Measurements from ENCODE around the gene EHBP1.

The EHBP1 gene

DNA sequence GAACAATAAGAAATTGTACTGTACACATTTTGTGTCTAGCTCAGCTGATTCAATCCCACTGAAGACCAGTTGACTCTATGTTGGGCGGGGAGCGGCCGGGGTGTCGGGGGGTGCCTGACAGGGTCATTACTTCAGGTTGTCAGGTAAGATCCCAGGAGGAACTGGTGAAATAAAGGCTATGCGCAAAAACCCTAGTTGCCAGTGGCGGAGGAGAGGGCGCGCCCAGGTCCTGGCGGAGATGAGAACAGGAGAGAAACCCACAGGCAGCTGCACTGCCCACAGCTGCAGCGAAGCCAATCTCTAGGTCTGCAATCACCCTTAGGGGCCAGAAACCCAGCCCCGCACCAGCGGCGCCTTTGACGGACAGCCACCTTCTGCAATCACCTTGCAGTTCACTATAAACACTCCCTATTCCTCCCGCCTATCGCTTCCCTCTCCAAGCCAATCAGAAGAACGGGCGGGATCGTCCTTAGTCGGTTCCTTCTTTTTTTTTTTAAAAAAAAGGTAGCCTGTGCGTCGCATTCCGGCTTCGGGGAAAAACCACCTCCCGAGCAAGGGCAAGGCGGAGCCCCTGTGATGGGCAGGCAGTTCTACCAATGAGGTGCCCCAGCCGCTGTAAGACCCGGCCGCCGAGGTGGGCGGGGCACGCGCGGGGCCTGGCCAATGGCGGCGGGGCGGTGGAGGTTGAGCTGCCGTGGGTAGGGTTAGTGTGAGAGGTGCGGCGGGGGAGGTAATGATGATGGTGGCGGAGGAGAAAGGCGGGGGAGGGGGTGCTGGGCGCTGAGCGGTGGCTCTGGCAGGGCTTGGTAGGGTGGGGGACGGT is at the start of gene EHBP1:
TSS of gene EHBP1 (plus strand) at position 707 of the 823 bp plus-strand sequence. CDS start 1,479 bp downstream, outside the sequence.
- DNase-seq (ENCODE audit: low spot score), result peak; percentile 99

DNA sequence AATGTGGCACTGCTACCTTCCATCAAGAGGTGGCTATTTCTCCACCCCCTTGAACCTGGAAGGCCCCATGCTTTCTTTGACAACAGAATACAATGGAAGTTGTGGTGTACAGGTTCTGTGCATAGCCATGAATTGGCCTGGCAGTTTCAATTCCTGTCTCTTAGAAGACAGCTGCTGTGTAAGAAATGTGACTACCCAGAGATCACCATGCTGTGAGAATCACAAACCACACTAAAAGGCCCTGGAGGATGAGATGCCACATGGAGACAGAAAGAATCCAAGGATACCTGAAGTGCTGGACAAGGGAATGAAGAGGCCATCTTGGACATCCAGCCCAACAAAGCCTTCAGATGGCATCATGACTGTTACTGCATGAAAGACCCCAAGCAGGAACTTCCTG is 47.7 kb upstream of the EHBP1 start:
- no peak for DNase-seq (ENCODE audit: low spot score)

DNA sequence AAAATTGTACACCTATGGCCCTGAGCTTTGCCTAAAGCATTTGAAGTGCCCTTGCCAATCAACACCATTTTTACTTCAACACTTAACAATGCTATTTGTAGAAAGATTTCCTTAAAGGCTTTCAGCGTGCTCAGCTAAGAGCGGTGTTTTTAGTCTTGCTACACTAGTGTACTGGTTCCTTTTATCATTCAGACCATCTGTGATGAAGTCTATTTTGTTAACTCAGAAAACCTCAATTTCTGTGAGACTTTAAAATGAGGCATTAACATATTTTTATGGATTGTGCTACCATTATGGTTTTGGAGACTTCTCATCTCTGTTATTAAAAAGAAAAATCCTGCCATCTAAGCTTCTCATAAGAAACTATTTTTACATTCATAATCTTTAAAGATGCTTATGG is 46.6 kb upstream of the EHBP1 start:
- no peak for DNase-seq (ENCODE audit: low spot score)

DNA sequence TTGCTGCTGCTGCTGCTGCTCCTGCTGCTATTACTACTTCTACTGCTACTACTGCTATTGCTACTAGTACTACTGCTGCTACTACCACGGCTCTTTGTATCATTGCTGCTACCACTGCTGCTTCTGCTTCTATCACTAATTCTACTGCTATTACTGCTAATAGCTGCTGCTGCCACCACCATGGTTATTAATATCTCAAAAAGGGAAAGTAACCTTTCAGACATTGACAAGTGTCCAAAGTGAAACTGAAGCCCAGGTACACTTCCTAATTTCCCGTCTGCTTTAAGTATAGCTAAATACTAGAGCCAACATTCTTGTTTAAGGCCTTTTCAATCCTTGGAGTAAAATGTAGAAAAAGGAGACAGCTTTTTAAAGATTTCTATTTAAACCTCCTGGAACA is 45.4 kb upstream of the EHBP1 start:
- DNase-seq (ENCODE audit: low spot score), result no peak

DNA sequence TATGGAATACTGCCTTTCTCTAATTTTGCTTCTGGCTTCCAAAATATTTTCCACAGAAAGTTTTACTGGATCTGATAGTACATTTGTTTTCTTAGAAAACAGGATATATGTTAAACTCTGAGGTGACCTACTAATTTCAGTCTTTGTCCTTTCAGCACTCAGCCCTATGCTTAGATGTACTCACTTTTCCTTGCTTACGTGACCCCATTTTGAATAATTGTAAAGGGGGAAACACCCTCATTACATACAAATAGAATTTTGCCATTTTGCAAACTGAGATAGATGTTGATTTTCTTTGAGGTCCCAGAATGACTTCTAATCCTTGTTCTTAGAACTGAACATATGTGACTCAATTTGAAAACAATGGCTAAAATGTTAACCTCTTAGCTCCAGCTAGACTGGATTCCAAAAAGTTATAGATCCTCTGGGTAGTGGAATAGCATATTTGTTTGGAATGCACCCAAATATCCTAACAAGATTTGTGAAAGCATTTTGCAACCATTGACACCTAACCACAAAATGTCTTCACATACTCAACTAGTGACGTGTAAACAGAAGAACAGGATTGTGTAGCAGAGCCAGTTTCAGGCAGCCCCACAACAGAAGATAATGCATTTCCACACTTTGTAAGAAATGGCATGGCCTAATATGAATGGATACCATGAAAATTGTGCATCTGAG is 44.8 kb upstream of the EHBP1 start:
- no peak for DNase-seq (ENCODE audit: low spot score)

DNA sequence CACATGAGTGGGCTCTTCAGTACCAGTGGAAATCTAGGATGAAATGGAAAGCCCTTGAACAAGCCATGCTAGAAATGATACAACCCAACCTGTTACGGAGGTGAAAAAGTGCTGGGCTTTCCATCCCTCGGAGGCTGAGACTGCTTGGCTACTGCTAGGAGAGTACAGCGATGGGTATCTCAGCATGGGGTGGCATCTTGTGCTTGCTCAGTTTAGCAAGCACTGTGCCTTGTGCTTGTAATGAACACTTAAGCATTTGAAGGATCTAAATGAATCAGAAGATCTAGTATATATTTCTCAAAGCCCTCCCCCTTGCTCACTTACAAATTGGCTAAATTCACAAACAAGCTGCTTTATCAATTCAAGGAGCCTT is 44.3 kb upstream of the EHBP1 start:
- DNase-seq (ENCODE audit: low spot score), result no peak

DNA sequence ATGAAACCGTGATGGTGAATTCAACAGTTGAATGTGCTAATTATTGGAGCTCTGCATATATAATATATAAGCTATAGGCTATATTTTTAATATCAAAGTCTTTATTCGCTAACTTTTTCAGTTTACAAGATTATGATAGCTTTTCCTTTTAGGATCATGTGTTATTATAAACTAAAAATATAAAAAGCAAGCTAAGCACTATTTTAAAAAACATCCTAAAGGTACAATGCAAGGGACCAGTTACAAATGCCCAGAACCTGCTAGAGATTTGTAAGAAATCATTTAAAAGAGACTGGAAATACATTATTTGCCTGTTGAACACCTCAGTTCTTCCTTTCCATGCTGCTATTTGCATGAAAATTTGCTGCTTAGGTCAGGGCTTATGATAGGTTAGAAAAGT is 43.4 kb upstream of the EHBP1 start:
- no peak for DNase-seq (ENCODE audit: low spot score)

DNA sequence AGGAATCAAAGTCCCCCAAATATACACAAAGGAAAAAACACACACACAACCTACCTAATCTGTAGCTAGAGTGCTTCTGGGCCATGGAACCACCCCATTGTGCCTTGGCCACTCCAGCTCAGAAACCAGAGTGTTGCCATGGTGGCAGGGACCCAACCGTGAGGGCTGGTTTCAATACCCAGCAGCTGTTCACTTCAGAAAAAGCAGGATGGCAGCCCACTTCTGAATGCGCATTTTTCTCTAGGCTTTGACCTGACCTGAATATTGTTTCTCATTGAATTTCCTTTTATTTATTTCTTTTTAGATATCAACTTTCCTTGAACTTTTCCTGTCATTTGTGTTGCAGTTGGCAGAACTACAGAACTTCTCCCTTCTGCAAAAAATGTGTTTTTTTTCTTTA is 43.0 kb upstream of the EHBP1 start:
- DNase-seq (ENCODE audit: low spot score), result no peak

DNA sequence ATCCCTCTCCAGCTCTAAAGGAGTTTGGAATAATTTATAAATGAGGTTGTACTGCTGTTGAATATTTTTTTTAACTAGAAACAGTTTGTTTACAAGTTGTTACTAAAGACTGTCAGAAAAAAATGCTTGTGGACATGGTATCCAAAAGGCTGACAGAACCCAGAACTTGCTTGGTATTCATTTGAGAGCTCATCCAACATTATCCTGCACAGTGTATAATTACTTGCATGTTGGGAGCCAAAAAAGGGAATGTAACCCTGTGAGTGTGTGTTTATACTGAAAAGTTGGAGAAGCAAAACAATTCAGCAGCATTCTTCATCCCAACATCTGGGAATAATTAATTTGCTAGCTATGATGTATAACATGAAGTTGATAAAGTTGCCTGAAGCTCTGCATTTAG is 42.1 kb upstream of the EHBP1 start:
- no peak for DNase-seq (ENCODE audit: low spot score)

DNA sequence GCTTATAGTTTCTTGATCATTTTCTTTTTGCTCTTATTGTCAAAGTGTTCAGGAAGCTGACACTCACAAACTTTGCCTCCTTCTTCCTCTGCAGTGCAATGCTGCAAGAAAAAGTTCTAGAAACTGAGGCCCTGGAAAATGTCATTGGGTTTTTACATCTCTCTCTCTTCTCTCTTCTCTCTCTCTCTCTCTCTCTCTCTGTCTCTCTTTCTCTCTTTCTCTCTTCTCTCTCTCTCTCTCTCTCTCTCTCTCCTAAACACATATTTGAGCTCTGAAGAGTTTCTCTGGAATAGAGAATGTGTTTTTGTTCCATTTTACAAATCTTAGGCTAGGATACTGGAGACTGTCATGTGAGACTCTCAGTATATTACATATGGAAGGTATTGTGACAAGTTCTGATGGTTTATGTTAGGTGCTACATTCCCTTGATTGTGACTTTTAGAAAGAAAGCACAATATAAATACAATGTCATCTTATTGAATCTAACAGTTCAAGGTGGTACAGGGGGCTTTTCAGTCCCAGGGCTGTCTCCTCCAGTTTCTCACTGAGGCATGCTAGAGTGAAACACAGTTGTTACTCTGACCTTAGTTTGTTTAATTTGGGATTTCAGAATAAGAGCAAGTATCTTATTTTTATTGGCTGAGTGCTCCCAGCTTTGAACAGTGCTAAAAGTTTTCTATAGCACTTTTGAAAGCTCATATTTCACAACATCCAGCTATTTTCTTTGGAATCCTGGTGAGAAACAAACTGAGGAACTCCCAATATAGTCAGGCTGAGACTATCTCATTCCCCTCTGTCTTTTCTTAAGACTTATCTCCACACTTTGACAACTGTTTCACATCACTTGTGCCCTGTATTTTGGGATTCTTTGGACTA is 41.4 kb upstream of the EHBP1 start:
- no peak for DNase-seq (ENCODE audit: low spot score)

DNA sequence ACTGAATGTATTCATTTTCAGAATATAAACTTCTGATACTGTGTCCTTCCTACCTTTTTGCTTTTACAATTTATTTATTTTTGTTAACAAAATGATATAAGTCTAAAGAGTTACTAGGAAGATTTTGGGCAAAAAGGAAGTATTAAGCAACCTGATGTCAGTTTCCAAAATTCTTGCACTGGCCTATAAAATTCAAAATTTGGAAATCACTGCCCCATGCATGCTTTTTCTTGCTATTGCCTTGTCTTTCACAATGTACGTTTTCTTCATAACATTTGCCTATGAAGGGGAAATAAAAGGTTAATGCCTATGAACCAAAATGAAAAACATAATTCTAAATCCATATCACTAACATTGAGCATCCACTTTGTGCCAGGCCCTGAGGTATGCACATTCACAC is 40.1 kb upstream of the EHBP1 start:
- DNase-seq (ENCODE audit: low spot score), result no peak

DNA sequence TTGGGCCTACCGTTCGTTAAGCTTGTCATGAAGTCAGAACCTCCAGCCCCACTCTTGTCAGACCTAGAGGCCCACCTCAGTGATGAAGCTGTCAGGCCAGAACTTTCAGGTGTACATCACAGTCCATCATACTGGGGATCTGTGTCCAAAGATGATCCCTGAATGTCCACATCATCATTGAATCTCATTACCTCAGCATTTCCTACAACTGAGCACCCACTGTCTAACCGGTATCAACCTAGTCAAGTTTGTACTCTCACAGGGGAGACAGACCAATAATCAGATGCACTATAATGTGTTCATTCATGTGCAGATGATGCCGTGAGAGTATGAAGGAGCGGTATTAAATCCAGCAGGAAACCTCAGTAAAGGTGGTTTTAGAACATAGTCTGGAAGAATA is 36.3 kb upstream of the EHBP1 start:
- DNase-seq (ENCODE audit: low spot score), result no peak

DNA sequence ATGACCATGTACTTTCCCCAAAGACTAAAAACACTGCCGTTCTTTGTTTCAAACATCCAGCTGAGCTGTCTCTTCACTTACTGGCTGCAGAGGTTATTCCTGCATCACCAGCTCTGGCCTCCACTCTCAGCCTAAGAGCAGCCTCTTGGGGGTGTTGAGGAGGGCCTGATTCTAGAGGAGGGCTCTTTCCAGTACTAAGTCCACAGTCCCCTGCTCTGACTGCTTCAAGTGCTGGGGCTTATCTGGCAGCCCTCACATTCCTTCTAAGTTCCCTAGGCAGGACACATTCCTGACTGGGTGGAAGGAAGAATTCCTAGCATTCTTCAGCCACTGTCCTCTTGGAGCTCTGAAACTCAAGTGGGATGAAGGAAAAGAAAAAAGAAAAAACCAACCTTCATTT is 32.9 kb upstream of the EHBP1 start:
- DNase-seq (ENCODE audit: low spot score), result no peak

DNA sequence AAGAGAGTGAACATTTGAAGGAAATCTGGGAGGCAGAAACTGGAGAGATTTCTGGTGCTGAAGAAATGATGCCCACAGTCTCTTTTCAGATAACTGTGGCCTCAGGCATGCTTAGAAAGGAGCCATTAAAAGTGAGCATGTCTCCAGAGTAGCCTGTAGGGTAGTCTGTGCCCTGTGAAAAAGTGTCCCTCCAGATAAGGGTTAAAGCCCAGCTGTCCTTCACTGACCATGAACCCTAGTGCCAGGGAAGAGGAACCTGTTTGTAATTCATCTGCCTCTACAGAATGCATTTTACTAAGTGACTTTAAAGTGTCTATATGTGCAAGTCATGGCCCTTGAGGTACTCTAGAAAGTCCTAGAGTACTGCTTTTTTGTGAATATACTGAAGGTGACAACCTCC is 30.5 kb upstream of the EHBP1 start:
- no peak for DNase-seq (ENCODE audit: low spot score)

DNA sequence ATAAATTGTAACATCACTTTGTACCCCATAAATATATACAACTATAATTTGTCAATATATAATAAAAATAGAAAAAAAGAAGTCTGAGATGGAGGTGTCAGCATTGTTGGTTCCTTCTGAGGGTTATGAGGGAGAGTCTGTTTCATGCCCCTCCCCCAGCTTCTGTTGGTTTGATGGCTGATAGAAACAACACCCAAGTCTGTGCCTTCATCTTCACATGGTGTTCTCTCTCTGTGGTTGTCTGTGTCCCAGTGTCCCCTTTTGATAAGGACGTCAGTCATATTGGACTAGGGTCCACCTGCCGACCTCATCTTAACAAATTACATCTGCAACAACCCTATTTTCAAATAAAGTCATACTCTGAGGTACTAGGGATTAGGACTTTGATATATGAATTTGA is 20.3 kb upstream of the EHBP1 start:
- no peak for DNase-seq (ENCODE audit: low spot score)

DNA sequence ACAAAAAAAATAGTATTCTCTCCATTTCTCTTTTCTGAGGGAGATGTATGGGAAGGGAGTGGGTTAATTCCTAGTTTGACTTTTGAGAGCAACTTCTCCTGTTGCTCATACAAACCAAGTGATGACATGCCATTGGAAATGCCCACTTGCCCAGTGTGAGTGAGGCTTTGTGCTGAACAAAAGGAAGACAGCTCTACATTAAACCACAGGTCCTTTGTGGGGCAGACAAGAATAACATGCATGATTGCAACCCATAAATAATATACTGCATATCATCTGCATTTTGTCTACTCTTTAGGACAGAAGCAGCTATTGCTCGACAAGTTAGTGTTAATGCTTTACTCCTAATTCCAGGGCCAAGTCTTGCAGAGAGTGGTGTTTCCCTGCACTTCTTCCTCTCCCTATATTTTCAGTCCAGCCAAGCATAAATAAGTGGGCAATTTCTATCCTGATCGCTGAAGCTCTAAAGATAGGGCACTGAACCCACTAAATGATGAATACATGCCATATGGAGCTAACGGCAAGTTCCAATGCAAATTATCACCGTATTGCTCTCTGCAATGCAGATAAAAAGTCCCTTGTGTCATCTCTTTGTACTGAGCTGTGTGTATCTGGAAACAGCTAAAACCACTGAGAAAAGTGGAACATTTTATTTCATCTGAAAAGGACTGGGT is 19.4 kb upstream of the EHBP1 start:
- DNase-seq (ENCODE audit: low spot score), result no peak

DNA sequence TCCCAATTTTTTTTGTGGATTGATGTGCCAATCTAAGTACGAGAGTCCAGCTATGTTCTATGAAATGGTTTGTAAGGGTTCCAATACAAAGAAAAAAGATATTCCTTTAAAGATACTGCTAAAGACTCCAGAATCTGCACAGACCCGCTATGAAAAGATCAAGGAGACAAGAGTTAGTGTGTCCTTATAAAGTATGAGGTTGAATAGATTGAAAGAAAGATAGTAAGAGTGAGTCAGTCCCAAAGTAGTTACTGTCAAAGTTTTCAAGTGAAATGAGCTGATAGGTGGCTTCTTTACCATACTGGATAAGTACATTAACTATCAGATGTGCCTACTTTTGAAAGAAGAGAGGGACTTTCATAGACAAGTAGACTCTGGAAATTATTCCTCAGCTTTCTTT is 17.9 kb upstream of the EHBP1 start:
- DNase-seq (ENCODE audit: low spot score), result no peak

DNA sequence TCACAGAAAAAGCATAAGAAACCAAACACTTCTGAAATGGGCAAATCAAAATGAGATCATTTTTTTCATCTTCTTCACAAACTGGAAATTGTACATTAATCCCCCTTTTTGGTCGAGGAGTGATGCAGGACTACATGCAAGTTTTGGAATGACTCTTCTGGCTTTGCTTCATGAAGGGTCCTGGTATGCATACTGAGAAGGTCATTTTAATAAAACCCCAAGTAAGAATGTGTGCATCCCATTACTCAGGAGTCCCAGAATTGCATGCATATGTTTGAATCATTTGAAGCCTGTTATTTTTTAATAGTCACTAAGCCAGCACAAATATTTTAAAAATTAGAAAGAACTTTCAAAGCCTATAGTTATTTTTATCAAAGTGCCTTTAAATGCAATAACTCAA is 16.7 kb upstream of the EHBP1 start:
- DNase-seq (ENCODE audit: low spot score), result no peak

DNA sequence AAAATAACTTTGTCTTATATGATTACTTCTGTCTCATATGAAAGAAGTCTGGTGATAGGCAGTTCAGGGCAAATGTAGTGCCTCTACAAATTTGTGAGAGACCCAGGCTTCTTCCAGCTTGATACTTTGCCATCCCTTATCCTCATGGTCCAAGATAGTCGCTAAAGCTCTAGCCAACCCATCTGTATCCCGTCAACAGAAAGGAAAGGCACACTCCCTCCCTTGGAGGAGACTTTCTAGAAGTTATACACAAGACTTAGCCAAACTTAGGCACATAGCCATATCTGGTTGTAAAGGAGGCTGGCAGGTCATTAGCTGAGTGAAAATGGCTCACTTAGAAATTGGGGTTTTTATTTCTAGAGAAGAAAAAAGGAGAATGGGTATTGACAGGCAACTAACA is 14.3 kb upstream of the EHBP1 start:
- DNase-seq (ENCODE audit: low spot score), result no peak

DNA sequence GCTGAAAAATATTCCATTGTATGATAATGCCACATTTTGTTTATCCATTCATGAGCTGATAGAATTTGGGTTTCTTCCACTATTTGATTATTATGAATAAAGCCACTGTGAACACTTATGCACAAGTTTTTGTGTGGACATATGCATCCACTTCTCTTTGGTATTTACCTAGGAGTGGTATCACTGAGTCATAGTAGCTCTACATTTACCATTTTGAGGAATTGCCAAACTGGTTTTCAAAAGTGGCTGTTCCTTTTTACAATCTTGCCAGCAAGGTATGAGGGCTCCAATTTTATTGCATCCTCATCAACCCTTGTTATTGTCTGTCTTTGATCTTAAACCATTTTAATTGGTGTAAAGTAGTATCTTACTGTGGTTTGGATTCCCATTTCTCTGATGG is 13.3 kb upstream of the EHBP1 start:
- no peak for DNase-seq (ENCODE audit: low spot score)

DNA sequence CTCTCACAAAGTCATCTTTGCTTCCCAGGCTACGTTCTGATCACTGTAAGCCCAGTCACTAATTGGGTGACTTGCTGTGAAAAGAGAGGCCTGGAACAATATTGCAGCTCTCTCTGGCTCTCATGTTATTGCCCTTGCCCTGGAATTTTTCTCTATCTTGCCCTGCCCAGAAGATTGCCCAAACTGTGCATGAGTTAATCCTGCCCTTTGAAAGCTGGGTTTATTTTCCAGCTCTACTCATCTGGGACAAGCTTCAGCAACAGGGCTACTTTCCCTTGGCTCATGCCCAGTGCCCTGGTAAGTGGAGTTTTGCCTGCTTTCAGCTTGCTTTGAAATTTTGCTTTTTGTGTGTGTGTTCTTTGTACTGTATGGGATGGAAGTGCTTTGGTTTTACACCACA is 6.9 kb upstream of the EHBP1 start:
- no peak for DNase-seq (ENCODE audit: low spot score)

DNA sequence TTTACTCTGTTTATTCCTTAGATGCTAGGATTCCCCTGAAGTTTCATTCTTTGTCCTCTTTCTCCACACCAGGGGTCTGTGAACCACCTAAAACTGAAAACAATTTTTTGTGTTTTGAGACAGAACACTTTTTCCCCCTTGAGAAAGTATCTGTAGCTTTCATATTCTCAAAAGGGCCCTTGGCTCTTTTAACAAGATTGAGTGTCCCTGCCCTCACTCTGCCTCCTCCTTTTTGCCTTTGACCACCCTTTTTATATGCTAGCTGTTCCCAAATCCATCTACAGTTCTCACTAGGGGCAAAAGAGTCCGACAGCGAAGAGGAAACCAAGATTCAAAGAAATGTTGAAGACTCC is 883 bp upstream of the EHBP1 start:
- DNase-seq (ENCODE audit: low spot score), result no peak

Measured in RKO (cell line).